Sigmoid colon (tissue), 4 donors: ENCODE results near the gene MTAP.

Experiments used
- CTCF ChIP-seq, 4 experiments: fragments of 450-650 bp in 3 of 4; fragments of 200-600 bp in 1 of 4; IDR thresholded peaks; one replicate each; pipeline ENCODE4 v1.5.1; 2016 to 2019; ENCODE audit warnings: antibody characterized with exemption in 4 of 4, mild to moderate bottlenecking in 3 of 4, moderate library complexity in 2 of 4
- EP300 ChIP-seq, 4 donors: sonication (generic); formaldehyde crosslinking; IDR thresholded peaks; one replicate each; pipeline ENCODE4 v1.6.1; 2017; ENCODE audit warnings: antibody characterized with exemption in 4 of 4
- POLR2A ChIP-seq, 2 donors: fragments of 450-650 bp; IDR thresholded peaks; one replicate each; pipeline ENCODE4 v1.6.1; 2016; ENCODE audit warnings: antibody characterized with exemption in 2 of 2, mild to moderate bottlenecking in 2 of 2, moderate library complexity in 2 of 2
- POLR2AphosphoS5 ChIP-seq, 4 donors: sonication (generic); formaldehyde crosslinking; IDR thresholded peaks; one replicate each; pipeline ENCODE4 v1.6.1; 2017; ENCODE audit warnings: antibody characterized with exemption in 4 of 4

- TF ChIP-seq POLR2A (IDR thresholded peaks at IDR 0.05) (no peak), CTCF (IDR thresholded peaks at IDR 0.05) (no peak), EP300 (IDR thresholded peaks at IDR 0.05) (no peak), POLR2AphosphoS5 (IDR thresholded peaks at IDR 0.05) (no peak)
These were observed 23.0 kb upstream of the MTAP start for GRCh38 chr9:21779397-21779796.
